Tibial artery (tissue), 4 donors: ENCODE results near the gene PTH2R.

ENCODE experiments used
- DNase-seq, 2 donors: peaks; one replicate each; pipeline ENCODE4 v3.0.0-alpha.2; 2019
- H3K27ac ChIP-seq, 2 donors: fragments of 200-600 bp; sonication (generic) in 1 of 2; 1 replicate in 1 of 2; 2 replicates in 1 of 2; pipeline ENCODE4 v1.5.1; 2018 to 2019; ENCODE audit warnings: mild to moderate bottlenecking in 1 of 2
- H3K27me3 ChIP-seq, 2 donors: fragments of 200-600 bp; sonication (generic) in 1 of 2; one replicate each; pipeline versions ENCODE4 v1.5.1 to v1.6.0; 2016 to 2019
- H3K36me3 ChIP-seq, 3 donors: fragments of 200-600 bp; sonication (generic) in 2 of 3; one replicate each; pipeline ENCODE4 v1.5.1; 2016 to 2019; ENCODE audit warnings: mild to moderate bottlenecking in 2 of 3
- H3K4me1 ChIP-seq, 4 donors: fragments of 200-600 bp; sonication (generic) in 2 of 4; 1 replicate in 3 of 4; 2 replicates in 1 of 4; pipeline ENCODE4 v1.5.1; 2016 to 2019
- H3K4me3 ChIP-seq, 2 donors: fragments of 200-600 bp; sonication (generic) in 1 of 2; 1 replicate in 1 of 2; 2 replicates in 1 of 2; pipeline ENCODE4 v1.5.1; 2018 to 2019; ENCODE audit warnings: mild to moderate bottlenecking in 2 of 2
- H3K9me3 ChIP-seq, 3 donors: fragments of 200-600 bp; sonication (generic) in 1 of 3; one replicate each; pipeline ENCODE4 v1.5.1; 2016 to 2019
- CTCF ChIP-seq, 2 experiments: fragments of 200-600 bp in 1 of 2; fragments of 450-650 bp in 1 of 2; IDR thresholded peaks; one replicate each; pipeline ENCODE4 v1.5.1; 2017 to 2019; ENCODE audit warnings: antibody characterized with exemption in 2 of 2, mild to moderate bottlenecking in 1 of 2, moderate library complexity in 1 of 2
- intact Hi-C: fragments of 100-400 bp; cut with DNase I; formaldehyde crosslinking; loops from one replicate; pipeline ENCODE4 v1.15.0; 2023; ENCODE audit warnings: low total_unique reads

The PTH2R gene

GRCh38 chr2:208490492-208490891 lies 83.9 kb downstream of the PTH2R start:
- TF ChIP-seq CTCF (IDR thresholded peaks at IDR 0.05), result no peak
- Histone ChIP-seq H3K27ac (no peak overlapping the region), H3K27me3 (no peaks in the 10 kb centered on the region), H3K4me3 (no peak overlapping the region), H3K4me1 (no peaks in the 10 kb centered on the region), H3K9me3 (peaks cover 0 to 9% (median 0%) of the 10 kb centered on the region in 3 donors), H3K36me3 (no peaks in the 10 kb centered on the region)
- intact Hi-C loops, result no loop called here
- DNase-seq, result no peak

DNA sequence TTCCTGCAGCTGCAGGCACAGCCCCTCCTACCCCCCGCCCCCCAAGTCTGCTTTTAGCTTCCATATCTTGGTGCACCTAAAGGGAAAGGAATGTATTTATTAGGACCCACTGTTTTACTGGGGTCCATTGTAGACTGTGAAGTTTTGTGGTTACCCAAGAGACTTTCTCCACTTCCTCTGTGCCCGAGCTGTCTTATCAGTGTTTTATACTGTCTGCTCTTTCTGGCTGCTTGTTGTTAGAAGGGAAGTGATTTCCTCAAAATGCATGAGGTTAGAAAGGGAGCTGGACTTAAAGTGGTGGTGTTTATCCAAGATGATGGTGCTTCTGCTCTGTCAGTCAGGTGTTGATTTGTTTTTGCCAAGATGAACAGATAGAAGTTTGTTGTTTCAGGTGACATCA lies 85.0 kb downstream of the PTH2R start:
- intact Hi-C loops, result no loop called here
- no peak overlapping the region for H3K27ac ChIP-seq
- no peaks in the 10 kb centered on the region for H3K36me3 ChIP-seq
- H3K4me3 ChIP-seq, result no peak overlapping the region
- no peak for DNase-seq
- H3K4me1 ChIP-seq, result no peaks in the 10 kb centered on the region
- no peak for TF ChIP-seq CTCF (IDR thresholded peaks at IDR 0.05)
- H3K9me3 ChIP-seq, result peaks cover 0 to 9% (median 0%) of the 10 kb centered on the region in 3 donors
- no peaks in the 10 kb centered on the region for H3K27me3 ChIP-seq

DNA sequence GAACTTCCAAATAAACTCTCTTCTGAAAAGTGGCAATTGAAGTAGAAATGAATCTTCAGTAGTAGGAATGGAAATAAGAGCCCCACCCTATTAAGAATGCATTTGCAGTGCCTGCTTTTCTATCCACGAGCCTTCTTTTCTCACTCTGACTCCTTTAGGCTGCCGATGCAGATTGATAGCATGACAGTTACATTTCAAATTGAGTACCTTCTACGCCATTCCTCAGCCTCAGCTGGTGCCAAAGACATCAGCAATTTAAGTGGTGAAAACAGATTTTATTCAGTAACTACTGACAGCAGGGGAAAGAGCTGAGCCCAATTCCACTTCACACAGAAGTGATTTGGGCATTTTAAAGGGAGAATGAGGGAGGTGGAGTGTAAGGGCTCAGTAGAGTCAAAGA lies 85.5 kb downstream of the PTH2R start:
- H3K27ac ChIP-seq, result no peak overlapping the region
- no peak for DNase-seq
- no peak for TF ChIP-seq CTCF (IDR thresholded peaks at IDR 0.05)
- intact Hi-C loops, result no loop called here
- H3K9me3 ChIP-seq, result peaks cover 0 to 8% (median 0%) of the 10 kb centered on the region in 3 donors
- H3K4me1 ChIP-seq, result no peaks in the 10 kb centered on the region
- no peaks in the 10 kb centered on the region for H3K36me3 ChIP-seq
- no peak overlapping the region for H3K4me3 ChIP-seq
- no peaks in the 10 kb centered on the region for H3K27me3 ChIP-seq

DNA sequence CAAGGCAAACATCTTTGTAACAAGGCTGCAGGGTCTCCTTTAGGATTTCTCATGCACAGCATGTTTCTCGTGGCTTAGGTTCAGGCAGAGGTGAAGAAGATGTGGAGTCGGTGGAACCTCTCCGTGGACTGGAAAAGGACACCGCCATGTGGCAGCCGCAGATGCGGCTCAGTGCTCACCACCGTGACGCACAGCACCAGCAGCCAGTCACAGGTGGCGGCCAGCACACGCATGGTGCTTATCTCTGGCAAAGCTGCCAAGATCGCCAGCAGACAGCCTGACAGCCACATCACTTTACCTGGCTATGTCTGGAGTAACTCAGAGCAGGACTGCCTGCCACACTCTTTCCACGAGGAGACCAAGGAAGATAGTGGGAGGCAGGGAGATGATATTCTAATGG lies 86.6 kb downstream of the PTH2R start:
- H3K9me3 ChIP-seq, result no peaks in the 10 kb centered on the region
- intact Hi-C loops, result no loop called here
- DNase-seq, result no peak
- TF ChIP-seq CTCF (IDR thresholded peaks at IDR 0.05), result no peak
- H3K4me1 ChIP-seq, result no peaks in the 10 kb centered on the region
- H3K27ac ChIP-seq, result no peak overlapping the region
- H3K36me3 ChIP-seq, result no peaks in the 10 kb centered on the region
- H3K27me3 ChIP-seq, result no peaks in the 10 kb centered on the region
- H3K4me3 ChIP-seq, result no peak overlapping the region

GRCh38 chr2:208496129-208496528 lies 89.5 kb downstream of the PTH2R start:
- DNase-seq, result no peak
- intact Hi-C loops, result no loop called here
- H3K4me3 ChIP-seq, result no peak overlapping the region
- H3K9me3 ChIP-seq, result no peaks in the 10 kb centered on the region
- H3K27me3 ChIP-seq, result no peaks in the 10 kb centered on the region
- TF ChIP-seq CTCF (IDR thresholded peaks at IDR 0.05), result no peak
- H3K36me3 ChIP-seq, result no peaks in the 10 kb centered on the region
- no peak overlapping the region for H3K27ac ChIP-seq
- H3K4me1 ChIP-seq, result no peaks in the 10 kb centered on the region

DNA sequence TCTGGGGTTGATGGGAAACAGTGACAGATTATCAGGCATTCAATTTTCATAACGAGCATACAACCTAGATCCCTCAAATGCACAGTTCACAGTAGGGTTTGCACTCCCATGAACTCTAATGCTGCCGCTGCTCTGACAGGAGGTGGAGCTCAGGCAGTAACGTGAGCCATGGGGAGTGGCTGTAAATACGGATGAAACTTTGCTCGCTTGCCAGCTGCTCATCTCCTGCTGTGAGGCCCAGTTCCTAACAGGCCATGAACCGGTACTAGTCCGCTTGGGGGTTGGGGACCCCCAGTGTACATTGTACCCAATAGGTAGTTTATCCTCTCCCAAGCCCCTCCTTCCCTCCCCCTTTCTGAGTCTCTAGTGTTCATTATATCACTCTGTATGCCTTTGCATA lies 94.6 kb downstream of the PTH2R start:
- H3K9me3 ChIP-seq, result no peaks in the 10 kb centered on the region
- intact Hi-C loops, result no loop called here
- no peak for TF ChIP-seq CTCF (IDR thresholded peaks at IDR 0.05)
- H3K36me3 ChIP-seq, result no peaks in the 10 kb centered on the region
- no peak overlapping the region for H3K4me3 ChIP-seq
- H3K4me1 ChIP-seq, result no peaks in the 10 kb centered on the region
- no peak overlapping the region for H3K27ac ChIP-seq
- H3K27me3 ChIP-seq, result no peaks in the 10 kb centered on the region
- DNase-seq, result no peak
